Liver (tissue), 9 donors: Measurements from ENCODE around the gene TAOK2. TPM values are rescaled to one million over a fixed set of nuclear protein-coding genes. Genes with fewer than 3 reads are reported as not detected.

Experiments used
- DNase-seq: peaks from one replicate; pipeline ENCODE4 v3.0.0-alpha.2; 2017; ENCODE audit warnings: low spot score
- H3K27ac ChIP-seq, 2 donors: one replicate each; pipeline ENCODE4 v1.7.0; 2013; ENCODE audit warnings: inconsistent platforms in 2 of 2, low read length in 2 of 2, control low read depth in 1 of 2, low read depth in 1 of 2, mild to moderate bottlenecking in 1 of 2
- H3K27me3 ChIP-seq, 4 donors: one replicate each; pipeline versions ENCODE4 v1.6.1 to v1.7.0; 2013; ENCODE audit warnings: low read length in 3 of 4, inconsistent platforms in 1 of 4, mild to moderate bottlenecking in 1 of 4, moderate library complexity in 1 of 4; ENCODE audit not compliant: control insufficient read depth in 4 of 4, insufficient read depth in 4 of 4
- H3K36me3 ChIP-seq, 4 donors: one replicate each; pipeline versions ENCODE4 v1.6.1 to v1.7.0; 2013; ENCODE audit warnings: low read length in 3 of 4, mild to moderate bottlenecking in 3 of 4, low read depth in 1 of 4, moderate library complexity in 1 of 4; ENCODE audit not compliant: control insufficient read depth in 4 of 4, insufficient read depth in 3 of 4
- H3K4me1 ChIP-seq, 4 donors: one replicate each; pipeline versions ENCODE4 v1.6.1 to v1.7.0; 2013; ENCODE audit warnings: low read length in 3 of 4, mild to moderate bottlenecking in 3 of 4, moderate library complexity in 1 of 4; ENCODE audit not compliant: control insufficient read depth in 4 of 4, insufficient read depth in 4 of 4
- H3K4me3 ChIP-seq, 3 donors: one replicate each; pipeline versions ENCODE4 v1.6.1 to v1.7.0; 2013; ENCODE audit warnings: low read length in 3 of 3, control low read depth in 1 of 3, low read depth in 1 of 3, mild to moderate bottlenecking in 1 of 3
- H3K9ac ChIP-seq, 2 donors: one replicate each; pipeline ENCODE4 v1.7.0; 2013; ENCODE audit warnings: low read length in 2 of 2, mild to moderate bottlenecking in 2 of 2, moderate library complexity in 2 of 2, control low read depth in 1 of 2, low read depth in 1 of 2
- H3K9me3 ChIP-seq, 4 donors: one replicate each; pipeline versions ENCODE4 v1.6.1 to v1.7.0; 2013; ENCODE audit warnings: low read length in 3 of 4; ENCODE audit not compliant: control insufficient read depth in 4 of 4
- EGR1 ChIP-seq, 2 donors: IDR thresholded peaks; 2 replicates each; pipeline ENCODE4 v1.6.1; 2016 to 2018; ENCODE audit warnings: antibody characterized with exemption in 2 of 2, low read depth in 2 of 2
- FOXA1 ChIP-seq: IDR thresholded peaks from 2 replicates; pipeline ENCODE4 v1.6.1; 2016; ENCODE audit warnings: antibody characterized with exemption
- FOXA2 ChIP-seq: IDR thresholded peaks from 2 replicates; pipeline ENCODE4 v1.6.1; 2016; ENCODE audit warnings: antibody characterized with exemption
- GABPA ChIP-seq, 2 donors: IDR thresholded peaks in 1 of 2; conservative IDR thresholded peaks in 1 of 2; 2 replicates each; pipeline ENCODE4 v1.6.1; 2016; ENCODE audit warnings: antibody characterized with exemption in 2 of 2, mild to moderate bottlenecking in 1 of 2, moderate library complexity in 1 of 2
- HNF4A ChIP-seq, 2 donors: conservative IDR thresholded peaks; 2 replicates each; pipeline ENCODE4 v1.6.1; 2016; ENCODE audit warnings: antibody characterized with exemption in 2 of 2, mild to moderate bottlenecking in 2 of 2
- HNF4G ChIP-seq: IDR thresholded peaks from 2 replicates; pipeline ENCODE4 v1.6.1; 2016; ENCODE audit warnings: antibody characterized with exemption
- JUND ChIP-seq, 2 donors: IDR thresholded peaks; 2 replicates each; pipeline ENCODE4 v1.6.1; 2016; ENCODE audit warnings: antibody characterized with exemption in 2 of 2
- NR2F2 ChIP-seq: IDR thresholded peaks from 2 replicates; pipeline ENCODE4 v1.6.1; 2016; ENCODE audit warnings: antibody characterized with exemption
- RAD21 ChIP-seq, 2 donors: IDR thresholded peaks; 2 replicates each; pipeline ENCODE4 v1.6.1; 2016; ENCODE audit warnings: antibody characterized with exemption in 2 of 2, mild to moderate bottlenecking in 2 of 2
- SP1 ChIP-seq: IDR thresholded peaks from 2 replicates; pipeline ENCODE4 v1.6.1; 2018; ENCODE audit warnings: antibody characterized with exemption, mild to moderate bottlenecking
- WGBS: extraction: QIAGEN DNeasy Blood & Tissue Kit; methylation state at CpG from one replicate; pipeline ENCODE4 v1.1.7; 2013; 5-methylcytosine and 5-hydroxymethylcytosine counted together
- polyA plus RNA-seq, 2 donors: library from polyadenylated mRNA; stranded (reverse) in 1 of 2; unstranded in 1 of 2; fragments of 200-250 nt in 1 of 2; fragments of >200 nt in 1 of 2; fragmentation: Nextera tagmentation in 1 of 2; extraction: Ambion mirVana in 1 of 2; gene quantifications; one replicate each; pipeline versions ENCODE4 v1.2.1 to v1.2.3, GENCODE V29; 2013 to 2015
- total RNA-seq, 2 donors: library from RNA; depleted of rRNA; stranded (reverse); fragments of >200 nt; gene quantifications; one replicate each; pipeline ENCODE4 v1.2.3, GENCODE V29; 2014
- TF ChIP-seq, protein P1 (sequence below): IDR thresholded peaks from 2 replicates; pipeline ENCODE4 v1.6.1; 2016; ENCODE audit warnings: antibody characterized with exemption
- TF ChIP-seq, protein P2 (sequence below): IDR thresholded peaks from 2 replicates; pipeline ENCODE4 v1.6.1; 2016; ENCODE audit warnings: antibody characterized with exemption
- TF ChIP-seq, protein P3 (sequence below): IDR thresholded peaks from 2 replicates; pipeline ENCODE4 v1.6.1; 2016; ENCODE audit warnings: antibody characterized with exemption
- TF ChIP-seq, protein P4 (sequence below): IDR thresholded peaks from 2 replicates; pipeline ENCODE4 v1.6.1; 2016; ENCODE audit warnings: antibody characterized with exemption, mild to moderate bottlenecking
- TF ChIP-seq, protein P5 (sequence below): fragments of 150-350 bp; IDR thresholded peaks from 2 replicates; pipeline ENCODE4 v1.5.1; 2017; ENCODE audit warnings: improper control_type of control experiment, low read depth, low read length; ENCODE audit not compliant: missing input control
- donor health status: healthy.
- donor health status: healthy.
- donor health status: healthy.
- donor health status: healthy.
- donor health status: healthy.

TAOK2 gene
- total and polyA plus RNA-seq, 4 donors: 2.2 to 27.9 (median 16.0) TPM

DNA sequence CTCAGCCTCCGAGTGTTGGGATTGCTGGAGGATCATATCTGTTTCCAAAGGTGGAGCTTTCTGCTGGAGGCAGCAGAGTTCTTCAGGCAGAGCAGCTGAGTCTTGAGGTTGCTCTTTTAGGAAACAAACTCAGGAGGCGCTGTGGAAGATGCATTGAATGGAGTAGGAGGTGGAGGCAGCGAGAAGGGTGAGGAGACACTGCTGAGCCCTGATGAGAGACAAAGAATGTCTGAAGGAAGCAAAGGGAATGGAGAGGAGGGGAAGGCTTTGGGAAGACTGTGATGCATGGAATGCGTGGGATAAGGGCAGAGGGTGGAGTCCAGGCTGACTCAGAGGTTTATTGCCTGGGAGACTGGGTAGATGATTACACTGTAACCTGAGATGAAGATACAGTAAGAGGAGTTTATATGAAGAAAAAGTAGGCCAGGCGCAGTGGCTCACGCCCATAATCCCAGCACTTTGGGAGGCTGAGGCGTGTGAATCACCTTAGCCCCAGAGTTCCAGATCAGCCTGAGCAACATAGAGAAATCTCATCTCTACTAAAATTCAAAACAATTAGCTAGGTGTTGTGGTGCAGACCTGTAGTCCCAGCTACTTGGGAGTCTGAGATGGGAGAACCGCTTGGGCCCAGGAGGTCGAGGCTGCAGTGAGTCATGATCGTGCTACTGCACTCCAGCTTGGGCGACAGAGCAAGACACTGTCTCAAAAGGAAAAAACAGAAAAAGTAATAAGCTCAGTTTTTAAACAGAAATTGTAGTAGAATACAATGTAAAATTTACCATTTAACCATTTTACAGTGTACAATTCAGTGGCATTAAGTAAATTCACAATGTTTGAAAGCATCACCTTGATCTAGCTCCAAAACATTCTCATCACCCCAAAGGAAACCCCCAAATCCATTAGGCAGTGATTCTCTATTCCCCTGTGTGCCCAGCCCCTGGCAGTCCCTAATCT lies 29.5 kb upstream of the TAOK2 start:
- H3K36me3 ChIP-seq: no peaks in the 10 kb centered on the region
- no peak overlapping the region for H3K9ac ChIP-seq
- no peak for TF ChIP-seq RAD21 (IDR thresholded peaks at IDR 0.05)
- TF ChIP-seq, protein P1, sequence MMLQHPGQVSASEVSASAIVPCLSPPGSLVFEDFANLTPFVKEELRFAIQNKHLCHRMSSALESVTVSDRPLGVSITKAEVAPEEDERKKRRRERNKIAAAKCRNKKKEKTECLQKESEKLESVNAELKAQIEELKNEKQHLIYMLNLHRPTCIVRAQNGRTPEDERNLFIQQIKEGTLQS: no peak
- no peak for TF ChIP-seq FOXA1
- TF ChIP-seq, protein P2, sequence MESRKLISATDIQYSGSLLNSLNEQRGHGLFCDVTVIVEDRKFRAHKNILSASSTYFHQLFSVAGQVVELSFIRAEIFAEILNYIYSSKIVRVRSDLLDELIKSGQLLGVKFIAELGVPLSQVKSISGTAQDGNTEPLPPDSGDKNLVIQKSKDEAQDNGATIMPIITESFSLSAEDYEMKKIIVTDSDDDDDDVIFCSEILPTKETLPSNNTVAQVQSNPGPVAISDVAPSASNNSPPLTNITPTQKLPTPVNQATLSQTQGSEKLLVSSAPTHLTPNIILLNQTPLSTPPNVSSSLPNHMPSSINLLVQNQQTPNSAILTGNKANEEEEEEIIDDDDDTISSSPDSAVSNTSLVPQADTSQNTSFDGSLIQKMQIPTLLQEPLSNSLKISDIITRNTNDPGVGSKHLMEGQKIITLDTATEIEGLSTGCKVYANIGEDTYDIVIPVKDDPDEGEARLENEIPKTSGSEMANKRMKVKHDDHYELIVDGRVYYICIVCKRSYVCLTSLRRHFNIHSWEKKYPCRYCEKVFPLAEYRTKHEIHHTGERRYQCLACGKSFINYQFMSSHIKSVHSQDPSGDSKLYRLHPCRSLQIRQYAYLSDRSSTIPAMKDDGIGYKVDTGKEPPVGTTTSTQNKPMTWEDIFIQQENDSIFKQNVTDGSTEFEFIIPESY: no peak
- TF ChIP-seq EGR1 (IDR thresholded peaks at IDR 0.05; ENCODE audit: low read depth in 2 of 2): no peak
- TF ChIP-seq GABPA (IDR thresholded peaks at IDR 0.05 in 1 of 2, conservative IDR thresholded peaks at IDR 0.05 in 1 of 2): no peak
- no peak for TF ChIP-seq SP1
- no peak for TF ChIP-seq FOXA2
- TF ChIP-seq, protein P3, sequence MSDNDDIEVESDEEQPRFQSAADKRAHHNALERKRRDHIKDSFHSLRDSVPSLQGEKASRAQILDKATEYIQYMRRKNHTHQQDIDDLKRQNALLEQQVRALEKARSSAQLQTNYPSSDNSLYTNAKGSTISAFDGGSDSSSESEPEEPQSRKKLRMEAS: no peak
- no peak for TF ChIP-seq JUND (IDR thresholded peaks at IDR 0.05)
- no peak for TF ChIP-seq HNF4A (conservative IDR thresholded peaks at IDR 0.05)
- TF ChIP-seq HNF4G: no peak
- TF ChIP-seq, protein P4, sequence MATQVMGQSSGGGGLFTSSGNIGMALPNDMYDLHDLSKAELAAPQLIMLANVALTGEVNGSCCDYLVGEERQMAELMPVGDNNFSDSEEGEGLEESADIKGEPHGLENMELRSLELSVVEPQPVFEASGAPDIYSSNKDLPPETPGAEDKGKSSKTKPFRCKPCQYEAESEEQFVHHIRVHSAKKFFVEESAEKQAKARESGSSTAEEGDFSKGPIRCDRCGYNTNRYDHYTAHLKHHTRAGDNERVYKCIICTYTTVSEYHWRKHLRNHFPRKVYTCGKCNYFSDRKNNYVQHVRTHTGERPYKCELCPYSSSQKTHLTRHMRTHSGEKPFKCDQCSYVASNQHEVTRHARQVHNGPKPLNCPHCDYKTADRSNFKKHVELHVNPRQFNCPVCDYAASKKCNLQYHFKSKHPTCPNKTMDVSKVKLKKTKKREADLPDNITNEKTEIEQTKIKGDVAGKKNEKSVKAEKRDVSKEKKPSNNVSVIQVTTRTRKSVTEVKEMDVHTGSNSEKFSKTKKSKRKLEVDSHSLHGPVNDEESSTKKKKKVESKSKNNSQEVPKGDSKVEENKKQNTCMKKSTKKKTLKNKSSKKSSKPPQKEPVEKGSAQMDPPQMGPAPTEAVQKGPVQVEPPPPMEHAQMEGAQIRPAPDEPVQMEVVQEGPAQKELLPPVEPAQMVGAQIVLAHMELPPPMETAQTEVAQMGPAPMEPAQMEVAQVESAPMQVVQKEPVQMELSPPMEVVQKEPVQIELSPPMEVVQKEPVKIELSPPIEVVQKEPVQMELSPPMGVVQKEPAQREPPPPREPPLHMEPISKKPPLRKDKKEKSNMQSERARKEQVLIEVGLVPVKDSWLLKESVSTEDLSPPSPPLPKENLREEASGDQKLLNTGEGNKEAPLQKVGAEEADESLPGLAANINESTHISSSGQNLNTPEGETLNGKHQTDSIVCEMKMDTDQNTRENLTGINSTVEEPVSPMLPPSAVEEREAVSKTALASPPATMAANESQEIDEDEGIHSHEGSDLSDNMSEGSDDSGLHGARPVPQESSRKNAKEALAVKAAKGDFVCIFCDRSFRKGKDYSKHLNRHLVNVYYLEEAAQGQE: no peak
- no peak for TF ChIP-seq NR2F2
- TF ChIP-seq, protein P5, sequence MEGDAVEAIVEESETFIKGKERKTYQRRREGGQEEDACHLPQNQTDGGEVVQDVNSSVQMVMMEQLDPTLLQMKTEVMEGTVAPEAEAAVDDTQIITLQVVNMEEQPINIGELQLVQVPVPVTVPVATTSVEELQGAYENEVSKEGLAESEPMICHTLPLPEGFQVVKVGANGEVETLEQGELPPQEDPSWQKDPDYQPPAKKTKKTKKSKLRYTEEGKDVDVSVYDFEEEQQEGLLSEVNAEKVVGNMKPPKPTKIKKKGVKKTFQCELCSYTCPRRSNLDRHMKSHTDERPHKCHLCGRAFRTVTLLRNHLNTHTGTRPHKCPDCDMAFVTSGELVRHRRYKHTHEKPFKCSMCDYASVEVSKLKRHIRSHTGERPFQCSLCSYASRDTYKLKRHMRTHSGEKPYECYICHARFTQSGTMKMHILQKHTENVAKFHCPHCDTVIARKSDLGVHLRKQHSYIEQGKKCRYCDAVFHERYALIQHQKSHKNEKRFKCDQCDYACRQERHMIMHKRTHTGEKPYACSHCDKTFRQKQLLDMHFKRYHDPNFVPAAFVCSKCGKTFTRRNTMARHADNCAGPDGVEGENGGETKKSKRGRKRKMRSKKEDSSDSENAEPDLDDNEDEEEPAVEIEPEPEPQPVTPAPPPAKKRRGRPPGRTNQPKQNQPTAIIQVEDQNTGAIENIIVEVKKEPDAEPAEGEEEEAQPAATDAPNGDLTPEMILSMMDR: no peak
- H3K4me1 ChIP-seq: no peaks in the 10 kb centered on the region
- 77% methylated on average over 11 of the region's 11 CpGs for WGBS
- no peaks in the 10 kb centered on the region for H3K27me3 ChIP-seq
- H3K9me3 ChIP-seq: peaks cover 0 to 3% (median 0%) of the 10 kb centered on the region in 4 donors
- no peak overlapping the region for H3K27ac ChIP-seq
- no peak for DNase-seq
- H3K4me3 ChIP-seq: no peak overlapping the region
